ENCODE results near the gene SANBR.

GRCh38 chr2:61017556-61018317 lies 47.9 kb upstream of the SANBR start, which contains the start of the genes PEX13 and PUS10:
- TF ChIP-seq, protein P1, sequence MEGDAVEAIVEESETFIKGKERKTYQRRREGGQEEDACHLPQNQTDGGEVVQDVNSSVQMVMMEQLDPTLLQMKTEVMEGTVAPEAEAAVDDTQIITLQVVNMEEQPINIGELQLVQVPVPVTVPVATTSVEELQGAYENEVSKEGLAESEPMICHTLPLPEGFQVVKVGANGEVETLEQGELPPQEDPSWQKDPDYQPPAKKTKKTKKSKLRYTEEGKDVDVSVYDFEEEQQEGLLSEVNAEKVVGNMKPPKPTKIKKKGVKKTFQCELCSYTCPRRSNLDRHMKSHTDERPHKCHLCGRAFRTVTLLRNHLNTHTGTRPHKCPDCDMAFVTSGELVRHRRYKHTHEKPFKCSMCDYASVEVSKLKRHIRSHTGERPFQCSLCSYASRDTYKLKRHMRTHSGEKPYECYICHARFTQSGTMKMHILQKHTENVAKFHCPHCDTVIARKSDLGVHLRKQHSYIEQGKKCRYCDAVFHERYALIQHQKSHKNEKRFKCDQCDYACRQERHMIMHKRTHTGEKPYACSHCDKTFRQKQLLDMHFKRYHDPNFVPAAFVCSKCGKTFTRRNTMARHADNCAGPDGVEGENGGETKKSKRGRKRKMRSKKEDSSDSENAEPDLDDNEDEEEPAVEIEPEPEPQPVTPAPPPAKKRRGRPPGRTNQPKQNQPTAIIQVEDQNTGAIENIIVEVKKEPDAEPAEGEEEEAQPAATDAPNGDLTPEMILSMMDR (conservative IDR thresholded peaks at IDR 0.05) = no peak
- peak; percentile 28; the same call in 1 of the 2 replicates for TF ChIP-seq ZFX (IDR thresholded peaks at IDR 0.05)
